RWPE2 (cell line): ENCODE results near the gene TARS1.
A peak's percentile ranks its signal among the peaks of the same experiment; 100 is the strongest.

Source experiments
- ATAC-seq: fragments of 200-7000 bp; cut with Tn5 transposase; 3 replicates; pipeline ENCODE4 v1.9.1; 2021; ENCODE audit warnings: low read depth
- DNase-seq: peaks from one replicate; pipeline ENCODE4 v3.0.0-alpha.2; 2020; ENCODE audit warnings: low spot score
- H3K27ac ChIP-seq: fragments of 450-650 bp; 2 replicates; pipeline ENCODE4 v1.5.1; 2017; ENCODE audit warnings: mild to moderate bottlenecking; ENCODE audit not compliant: poor library complexity, severe bottlenecking
- H3K27me3 ChIP-seq: fragments of 250-450 bp; sonication (Bioruptor Pico); 2 replicates; pipeline ENCODE4 v1.5.1; 2021; ENCODE audit warnings: mild to moderate bottlenecking, moderate library complexity; ENCODE audit not compliant: insufficient read depth, poor library complexity, severe bottlenecking
- H3K36me3 ChIP-seq: fragments of 250-450 bp; sonication (Bioruptor Pico); 2 replicates; pipeline ENCODE4 v1.5.1; 2020; ENCODE audit warnings: low read depth, mild to moderate bottlenecking, moderate library complexity
- H3K4me1 ChIP-seq: fragments of 250-450 bp; sonication (Bioruptor Pico); 2 replicates; pipeline ENCODE4 v1.5.1; 2021; ENCODE audit warnings: mild to moderate bottlenecking, moderate library complexity; ENCODE audit not compliant: insufficient read depth, poor library complexity, severe bottlenecking
- H3K4me3 ChIP-seq: fragments of 250-450 bp; sonication (Bioruptor Pico); 2 replicates; pipeline ENCODE4 v1.5.1; 2021; ENCODE audit warnings: mild to moderate bottlenecking, moderate library complexity; ENCODE audit not compliant: severe bottlenecking
- H3K9me3 ChIP-seq: fragments of 250-450 bp; sonication (Bioruptor Pico); 2 replicates; pipeline ENCODE4 v1.5.1; 2021; ENCODE audit warnings: mild to moderate bottlenecking, moderate library complexity; ENCODE audit not compliant: severe bottlenecking
- TF ChIP-seq, protein P1 (sequence below): fragments of 450-650 bp; IDR thresholded peaks from one replicate; pipeline ENCODE4 v1.5.1; 2017; ENCODE audit warnings: mild to moderate bottlenecking, moderate library complexity; ENCODE audit not compliant: poor library complexity, severe bottlenecking

Gene TARS1

DNA sequence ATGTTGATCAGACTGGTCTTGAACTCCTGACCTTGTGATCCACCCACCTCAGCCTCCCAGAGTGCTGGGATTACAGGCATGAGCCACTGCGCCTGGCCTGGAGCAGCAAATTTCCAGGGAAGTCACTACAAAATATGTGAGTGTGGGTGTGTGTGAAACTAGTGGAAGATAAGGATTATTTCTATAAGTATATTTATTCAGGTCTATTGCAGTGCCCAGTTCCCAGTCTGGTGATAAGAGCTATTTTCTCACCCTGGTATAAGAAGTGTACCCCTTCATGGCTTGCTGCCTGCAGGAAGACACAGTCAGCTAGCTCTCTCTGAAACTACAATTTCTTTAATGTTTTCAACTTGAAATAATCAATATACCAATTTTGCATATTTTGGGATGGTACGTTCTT lies 37.1 kb downstream of the TARS1 start:
- Histone ChIP-seq H3K27me3 (no peaks in the 10 kb centered on the region), H3K27ac (no peak overlapping the region), H3K9me3 (peaks cover 2% of the 10 kb centered on the region), H3K36me3 (peaks cover 47% of the 10 kb centered on the region), H3K4me3 (no peak overlapping the region), H3K4me1 (no peaks in the 10 kb centered on the region)
- DNase-seq (no peak), ATAC-seq (no peak)
- TF ChIP-seq, protein P1, sequence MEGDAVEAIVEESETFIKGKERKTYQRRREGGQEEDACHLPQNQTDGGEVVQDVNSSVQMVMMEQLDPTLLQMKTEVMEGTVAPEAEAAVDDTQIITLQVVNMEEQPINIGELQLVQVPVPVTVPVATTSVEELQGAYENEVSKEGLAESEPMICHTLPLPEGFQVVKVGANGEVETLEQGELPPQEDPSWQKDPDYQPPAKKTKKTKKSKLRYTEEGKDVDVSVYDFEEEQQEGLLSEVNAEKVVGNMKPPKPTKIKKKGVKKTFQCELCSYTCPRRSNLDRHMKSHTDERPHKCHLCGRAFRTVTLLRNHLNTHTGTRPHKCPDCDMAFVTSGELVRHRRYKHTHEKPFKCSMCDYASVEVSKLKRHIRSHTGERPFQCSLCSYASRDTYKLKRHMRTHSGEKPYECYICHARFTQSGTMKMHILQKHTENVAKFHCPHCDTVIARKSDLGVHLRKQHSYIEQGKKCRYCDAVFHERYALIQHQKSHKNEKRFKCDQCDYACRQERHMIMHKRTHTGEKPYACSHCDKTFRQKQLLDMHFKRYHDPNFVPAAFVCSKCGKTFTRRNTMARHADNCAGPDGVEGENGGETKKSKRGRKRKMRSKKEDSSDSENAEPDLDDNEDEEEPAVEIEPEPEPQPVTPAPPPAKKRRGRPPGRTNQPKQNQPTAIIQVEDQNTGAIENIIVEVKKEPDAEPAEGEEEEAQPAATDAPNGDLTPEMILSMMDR, result no peak

DNA sequence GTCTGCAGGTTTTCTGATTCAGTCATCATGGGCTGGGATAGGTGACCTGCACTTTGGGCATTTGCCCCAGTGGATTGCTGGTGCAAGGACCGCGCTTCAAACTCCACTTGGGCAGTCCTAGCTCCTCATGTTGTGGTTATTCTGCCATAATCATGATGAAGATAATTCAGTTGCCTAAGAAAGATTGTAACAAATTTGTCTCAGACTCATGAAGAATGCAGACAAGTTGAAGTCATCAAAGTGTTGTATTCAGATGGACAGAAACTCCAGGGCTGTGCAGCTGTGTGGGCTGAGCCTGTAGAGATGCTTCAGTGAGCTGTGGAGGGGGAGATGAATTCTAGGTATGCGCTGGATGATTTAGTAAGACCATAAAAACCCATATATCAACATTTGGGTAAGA lies 38.5 kb downstream of the TARS1 start:
- Histone ChIP-seq H3K4me3 (no peak overlapping the region), H3K27me3 (no peaks in the 10 kb centered on the region), H3K36me3 (peaks cover 35% of the 10 kb centered on the region), H3K4me1 (no peaks in the 10 kb centered on the region), H3K9me3 (peaks cover 2% of the 10 kb centered on the region), H3K27ac (no peak overlapping the region)
- DNase-seq (no peak), ATAC-seq (peak; percentile 48; the same call in 1 of the 3 replicates)
- TF ChIP-seq, protein P1, result no peak

DNA sequence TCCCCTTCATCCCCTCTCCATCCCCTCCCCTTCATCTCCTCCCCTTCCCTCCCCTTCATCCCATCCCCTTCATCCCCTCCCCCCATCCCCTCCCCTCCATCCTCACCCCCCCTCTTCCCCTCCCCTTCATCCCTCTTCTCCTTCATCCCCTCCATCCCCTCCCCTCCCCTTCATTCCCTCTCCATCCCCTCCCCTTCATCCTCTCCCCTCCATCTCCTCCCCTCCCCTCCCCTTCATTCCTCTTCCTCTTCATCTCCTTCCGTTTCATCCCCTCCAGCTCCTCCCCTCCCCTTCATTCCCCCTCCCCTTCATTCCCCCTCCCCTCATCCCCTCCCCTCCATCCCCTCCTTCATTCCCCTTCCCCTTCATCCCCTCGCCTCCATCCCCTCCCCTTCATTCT lies 40.1 kb downstream of the TARS1 start:
- ATAC-seq, result no peak
- H3K4me1 ChIP-seq, result no peaks in the 10 kb centered on the region

DNA sequence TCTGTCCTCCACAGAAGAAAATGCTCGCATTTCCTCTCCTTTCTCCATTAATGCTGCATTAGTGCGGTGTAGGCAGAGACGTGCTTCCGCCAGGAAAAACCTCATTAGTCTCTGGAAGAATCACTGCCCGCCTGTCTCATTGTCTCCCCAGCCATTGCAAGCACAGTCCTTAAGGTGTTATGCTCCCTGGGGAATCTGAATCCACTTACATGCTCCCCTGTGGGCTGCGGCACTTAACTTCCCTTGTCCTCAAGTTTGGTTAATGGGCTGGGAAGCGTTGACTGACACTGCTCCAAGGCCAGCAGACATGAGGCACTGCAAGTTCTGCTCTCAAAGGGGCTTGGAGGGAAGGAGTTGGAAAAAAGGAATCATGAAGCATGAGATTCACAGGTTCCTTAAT lies 41.6 kb downstream of the TARS1 start:
- Histone ChIP-seq H3K4me1 (no peaks in the 10 kb centered on the region), H3K27me3 (no peaks in the 10 kb centered on the region), H3K36me3 (peaks cover 8% of the 10 kb centered on the region; the same call in 1 of the 2 replicates), H3K27ac (no peak overlapping the region), H3K9me3 (no peaks in the 10 kb centered on the region), H3K4me3 (no peak overlapping the region)
- TF ChIP-seq, protein P1, result no peak
- DNase-seq, result no peak
- no peak for ATAC-seq

More for the DNA sequence above, 40.1 kb downstream of the TARS1 start:
- DNase-seq, result no peak
- no peak overlapping the region for H3K27ac ChIP-seq
- TF ChIP-seq, protein P1, result no peak
- H3K27me3 ChIP-seq, result no peaks in the 10 kb centered on the region
- no peaks in the 10 kb centered on the region for H3K9me3 ChIP-seq
- no peak overlapping the region for H3K4me3 ChIP-seq
- peaks cover 19% of the 10 kb centered on the region for H3K36me3 ChIP-seq

DNA sequence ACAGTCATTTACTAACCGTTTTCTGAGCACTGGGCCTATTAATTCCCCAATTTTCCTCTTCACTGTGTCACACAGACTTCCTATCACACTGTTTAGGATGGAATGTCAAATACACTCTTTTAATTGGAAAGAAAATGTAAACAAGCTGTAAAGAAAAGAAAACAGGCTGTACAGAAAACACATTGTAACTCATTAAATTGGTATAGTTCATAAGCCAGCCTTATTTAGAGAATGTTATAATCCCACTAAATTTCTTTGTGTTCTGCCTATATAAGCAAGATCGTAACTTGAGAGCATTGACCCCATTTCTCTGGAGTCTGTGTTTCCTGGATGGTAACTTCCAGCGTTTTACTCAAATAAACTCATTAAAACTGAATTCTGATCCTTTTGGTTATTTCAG lies 46.5 kb downstream of the TARS1 start:
- H3K27me3 ChIP-seq, result no peaks in the 10 kb centered on the region
- H3K4me3 ChIP-seq, result no peak overlapping the region
- no peak overlapping the region for H3K27ac ChIP-seq
- H3K4me1 ChIP-seq, result no peaks in the 10 kb centered on the region
- H3K9me3 ChIP-seq, result no peaks in the 10 kb centered on the region
- DNase-seq (no peak), ATAC-seq (no peak)
- TF ChIP-seq, protein P1, result no peak
- 0 out of 2 replicates have a peak, but pooled peaks cover 3% of the 10 kb centered on the region for H3K36me3 ChIP-seq
